HepG2 (cell line): ENCODE measurements around the gene MLXIPL. TPM values are rescaled to one million over a fixed set of nuclear protein-coding genes. Genes with fewer than 3 reads are reported as not detected.

Experiments
- AKNA ChIP-seq: sonication (generic); formaldehyde crosslinking; IDR thresholded peaks from 2 replicates; pipeline ENCODE4 v1.4.0; 2020; ENCODE audit warnings: missing genetic modification reagents, borderline replicate concordance
- EHMT2 ChIP-seq: fragments of 200-600 bp; sonication (generic); IDR thresholded peaks from 2 replicates; pipeline ENCODE4 v1.7.0; 2017; ENCODE audit warnings: antibody characterized with exemption, low read depth, low read length, borderline replicate concordance
- FOXC1 ChIP-seq: sonication (generic); formaldehyde crosslinking; IDR thresholded peaks from 2 replicates; pipeline ENCODE4 v1.8.0; 2022; ENCODE audit warnings: mild to moderate bottlenecking, missing genetic modification reagents, borderline replicate concordance
- HIVEP1 ChIP-seq: sonication (generic); formaldehyde crosslinking; IDR thresholded peaks from 2 replicates; pipeline ENCODE4 v1.4.0; 2020; ENCODE audit warnings: mild to moderate bottlenecking, missing genetic modification reagents
- MXD4 ChIP-seq: IDR thresholded peaks from 2 replicates; pipeline ENCODE4 v1.6.1; 2016; ENCODE audit warnings: mild to moderate bottlenecking, missing biosample characterization, missing genetic modification reagents
- NBN ChIP-seq: fragments of 450-650 bp; conservative IDR thresholded peaks from 2 replicates; pipeline ENCODE4 v1.6.1; 2017
- NFYB ChIP-seq: sonication (generic); formaldehyde crosslinking; IDR thresholded peaks from 2 replicates; pipeline ENCODE4 v1.4.0; 2020; ENCODE audit warnings: missing genetic modification reagents
- NR3C1 ChIP-seq: sonication (generic); formaldehyde crosslinking; IDR thresholded peaks from 2 replicates; pipeline ENCODE4 v1.4.0; 2020; ENCODE audit warnings: missing genetic modification reagents
- POGK ChIP-seq: sonication (generic); formaldehyde crosslinking; conservative IDR thresholded peaks from 2 replicates; pipeline ENCODE4 v1.8.0; 2022; ENCODE audit warnings: mild to moderate bottlenecking, moderate library complexity, missing genetic modification reagents
- SOX13 ChIP-seq, 3 experiments: fragments of 450-650 bp in 1 of 3; sonication (generic) in 1 of 3; formaldehyde crosslinking in 1 of 3; IDR thresholded peaks in 2 of 3; conservative IDR thresholded peaks in 1 of 3; 2 replicates each; pipeline versions ENCODE4 v1.5.0 to v1.6.1; 2016 to 2020; ENCODE audit warnings: antibody characterized with exemption in 1 of 3, mild to moderate bottlenecking in 1 of 3, missing compliant biosample characterization in 1 of 3, missing genetic modification reagents in 1 of 3, moderate library complexity in 1 of 3
- SPEN ChIP-seq: sonication (generic); formaldehyde crosslinking; IDR thresholded peaks from 2 replicates; pipeline ENCODE4 v1.5.1; 2020; ENCODE audit warnings: low read depth, mild to moderate bottlenecking, missing genetic modification reagents
- YEATS4 ChIP-seq: sonication (generic); formaldehyde crosslinking; IDR thresholded peaks from 2 replicates; pipeline ENCODE4 v1.4.0; 2020; ENCODE audit warnings: missing genetic modification reagents, borderline replicate concordance
- ZNF326 ChIP-seq: sonication (generic); formaldehyde crosslinking; IDR thresholded peaks from 2 replicates; pipeline ENCODE4 v1.4.0; 2020; ENCODE audit warnings: missing genetic modification reagents, borderline replicate concordance
- ZNF546 ChIP-seq: sonication (generic); formaldehyde crosslinking; conservative IDR thresholded peaks from 2 replicates; pipeline ENCODE4 v1.8.1; 2023; ENCODE audit warnings: mild to moderate bottlenecking, missing genetic modification reagents
- ZNF768 ChIP-seq: sonication (generic); formaldehyde crosslinking; IDR thresholded peaks from 2 replicates; pipeline ENCODE4 v1.4.0; 2020; ENCODE audit warnings: missing genetic modification reagents
- polyA plus RNA-seq, 8 experiments: library from polyadenylated mRNA; depleted of rRNA in 3 of 8; stranded (reverse) in 7 of 8; unstranded in 1 of 8; fragments of >200 nt; fragmentation: Illumina TruSeq in 4 of 8; extraction: Trizol in 4 of 8; gene quantifications; 2 replicates each; pipeline versions ENCODE4 v1.2.1 to v1.2.3, GENCODE V29; 2011 to 2016; ENCODE audit warnings: low read depth in 4 of 8, missing spikeins in 1 of 8, mixed read lengths in 1 of 8; ENCODE audit not compliant: insufficient read depth in 1 of 8
- total RNA-seq, 5 experiments: library from RNA; depleted of rRNA; stranded (reverse); fragments of >200 nt; fragmentation: Illumina TruSeq; extraction: Trizol; gene quantifications; 2 replicates each; pipeline ENCODE4 v1.2.3, GENCODE V29; 2016; ENCODE audit warnings: low read depth in 1 of 5
- TF ChIP-seq, protein P1 (sequence below): sonication (generic); formaldehyde crosslinking; IDR thresholded peaks from 2 replicates; pipeline ENCODE4 v1.5.0; 2020; ENCODE audit warnings: mild to moderate bottlenecking, missing genetic modification reagents
- TF ChIP-seq, protein P2 (sequence below): sonication (generic); formaldehyde crosslinking; IDR thresholded peaks from 2 replicates; pipeline ENCODE4 v1.4.0; 2020; ENCODE audit warnings: mild to moderate bottlenecking, missing genetic modification reagents

MLXIPL gene
- total and polyA plus RNA-seq, 2 of the 13 experiments (the other 11 are each of a cell fraction or from before 2014, with no cell fraction given) = 51.6 to 60.1 TPM

- TF ChIP-seq AKNA (CRISPR knock-in tag) (no peak; the same call in 1 of the 2 replicates), FOXC1 (CRISPR knock-in tag) (peak; percentile 38; the same call in 1 of the 2 replicates), YEATS4 (peak; percentile 68; the same call in 1 of the 2 replicates), NBN (no peak), ZNF546 (CRISPR knock-in tag) (no peak; the same call in 1 of the 2 replicates), SOX13 (IDR thresholded peaks at IDR 0.05) (peak; percentile 63), SOX13 (CRISPR knock-in tag; conservative IDR thresholded peaks at IDR 0.05 in 1 of 2, IDR thresholded peaks at IDR 0.05 in 1 of 2) (peak in 1 of 2 experiments; percentile 88; a peak in 2 of 4 replicates), EHMT2 (no peak), ZNF326 (CRISPR knock-in tag) (no peak), MXD4 (CRISPR knock-in tag) (0 out of 2 replicates have a peak, but pooled peaks have one; percentile 19), SPEN (CRISPR knock-in tag) (peak; percentile 93; the same call in 1 of the 2 replicates), ZNF768 (CRISPR knock-in tag) (peak; percentile 31; the same call in 1 of the 2 replicates), HIVEP1 (CRISPR knock-in tag) (peak; percentile 52; the same call in 1 of the 2 replicates), POGK (CRISPR knock-in tag) (peak; percentile 63), NFYB (CRISPR knock-in tag) (peak; percentile 75), NR3C1 (CRISPR knock-in tag) (no peak)
- TF ChIP-seq, protein P1, sequence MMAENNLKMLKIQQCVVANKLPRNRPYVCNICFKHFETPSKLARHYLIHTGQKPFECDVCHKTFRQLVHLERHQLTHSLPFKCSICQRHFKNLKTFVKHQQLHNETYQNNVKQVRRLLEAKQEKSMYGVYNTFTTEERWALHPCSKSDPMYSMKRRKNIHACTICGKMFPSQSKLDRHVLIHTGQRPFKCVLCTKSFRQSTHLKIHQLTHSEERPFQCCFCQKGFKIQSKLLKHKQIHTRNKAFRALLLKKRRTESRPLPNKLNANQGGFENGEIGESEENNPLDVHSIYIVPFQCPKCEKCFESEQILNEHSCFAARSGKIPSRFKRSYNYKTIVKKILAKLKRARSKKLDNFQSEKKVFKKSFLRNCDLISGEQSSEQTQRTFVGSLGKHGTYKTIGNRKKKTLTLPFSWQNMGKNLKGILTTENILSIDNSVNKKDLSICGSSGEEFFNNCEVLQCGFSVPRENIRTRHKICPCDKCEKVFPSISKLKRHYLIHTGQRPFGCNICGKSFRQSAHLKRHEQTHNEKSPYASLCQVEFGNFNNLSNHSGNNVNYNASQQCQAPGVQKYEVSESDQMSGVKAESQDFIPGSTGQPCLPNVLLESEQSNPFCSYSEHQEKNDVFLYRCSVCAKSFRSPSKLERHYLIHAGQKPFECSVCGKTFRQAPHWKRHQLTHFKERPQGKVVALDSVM (CRISPR knock-in tag) = peak; percentile 70
- TF ChIP-seq, protein P2, sequence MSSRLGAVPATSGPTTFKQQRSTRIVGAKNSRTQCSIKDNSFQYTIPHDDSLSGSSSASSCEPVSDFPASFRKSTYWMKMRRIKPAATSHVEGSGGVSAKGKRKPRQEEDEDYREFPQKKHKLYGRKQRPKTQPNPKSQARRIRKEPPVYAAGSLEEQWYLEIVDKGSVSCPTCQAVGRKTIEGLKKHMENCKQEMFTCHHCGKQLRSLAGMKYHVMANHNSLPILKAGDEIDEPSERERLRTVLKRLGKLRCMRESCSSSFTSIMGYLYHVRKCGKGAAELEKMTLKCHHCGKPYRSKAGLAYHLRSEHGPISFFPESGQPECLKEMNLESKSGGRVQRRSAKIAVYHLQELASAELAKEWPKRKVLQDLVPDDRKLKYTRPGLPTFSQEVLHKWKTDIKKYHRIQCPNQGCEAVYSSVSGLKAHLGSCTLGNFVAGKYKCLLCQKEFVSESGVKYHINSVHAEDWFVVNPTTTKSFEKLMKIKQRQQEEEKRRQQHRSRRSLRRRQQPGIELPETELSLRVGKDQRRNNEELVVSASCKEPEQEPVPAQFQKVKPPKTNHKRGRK (CRISPR knock-in tag) = no peak
Measured at GRCh38 chr7:73622909-73623797, 1.2 kb downstream of the MLXIPL start (continued).
